IMR-90 (cell line): Measurements from ENCODE around the gene C19orf33. TPM values are rescaled to one million over a fixed set of nuclear protein-coding genes. Genes with fewer than 3 reads are reported as not detected.

ENCODE experiments used
- ATAC-seq: fragments of 200-7000 bp; cut with Tn5 transposase; 2 replicates; pipeline ENCODE4 v1.9.1; 2020; ENCODE audit warnings: low read depth, mild to moderate bottlenecking, moderate library complexity
- BruUV-seq: library from RNA; stranded (reverse); fragments of 400-500 nt; replicated peaks from 2 replicates; lab custom pipeline; 2021; lab: Mats Ljungman, UMichigan
- CTCF ChIA-PET: fragments of 300-600 bp; formaldehyde crosslinking; extraction: SDS; loops from one replicate; lab custom pipeline; 2021; ENCODE audit warnings: antibody characterized with exemption; lab: Yijun Ruan, JAX
- POLR2A ChIA-PET: fragments of 300-600 bp; sonication (Branson Sonifier 250); formaldehyde crosslinking; loops from one replicate; lab custom pipeline; 2022; ENCODE audit warnings: antibody characterized with exemption; ENCODE audit not compliant: unreplicated experiment; lab: Charles Lee
- DNase-seq: peaks from one replicate; pipeline ENCODE4 v3.0.0; 2013
- H2AFZ ChIP-seq: replicated peaks from 2 replicates; pipeline ENCODE3; 2013; ENCODE audit warnings: low read length, mild to moderate bottlenecking; ENCODE audit not compliant: poor library complexity
- H2AK5ac ChIP-seq: 2 replicates; pipeline ENCODE4 v1.6.1; 2013; ENCODE audit warnings: low read depth, low read length, inconsistent platforms
- H2AK9ac ChIP-seq: replicated peaks from 2 replicates; pipeline ENCODE3; 2013; ENCODE audit warnings: mild to moderate bottlenecking, low read depth, low read length, moderate library complexity; ENCODE audit not compliant: poor library complexity
- H2BK120ac ChIP-seq: 2 replicates; pipeline ENCODE4 v1.6.1; 2013; ENCODE audit warnings: low read depth, low read length, inconsistent platforms
- H2BK15ac ChIP-seq: 3 replicates; pipeline ENCODE4 v1.6.1; 2013; ENCODE audit warnings: low read depth, low read length, inconsistent platforms
- H2BK20ac ChIP-seq: 2 replicates; pipeline ENCODE4 v1.6.1; 2013; ENCODE audit warnings: low read depth, mild to moderate bottlenecking, inconsistent platforms, low read length, moderate library complexity
- H2BK5ac ChIP-seq: 2 replicates; pipeline ENCODE4 v1.6.1; 2013; ENCODE audit warnings: mild to moderate bottlenecking, low read depth, low read length, inconsistent platforms; ENCODE audit not compliant: poor library complexity, severe bottlenecking
- H3K14ac ChIP-seq: replicated peaks from 2 replicates; pipeline ENCODE4 v1.6.1; 2013; ENCODE audit warnings: low read depth, low read length, inconsistent platforms
- H3K18ac ChIP-seq: 2 replicates; pipeline ENCODE4 v1.6.1; 2013; ENCODE audit warnings: low read depth, low read length, control low read depth
- H3K23ac ChIP-seq: 2 replicates; pipeline ENCODE4 v1.6.1; 2013; ENCODE audit warnings: low read depth, low read length, inconsistent platforms
- H3K27ac ChIP-seq: 2 replicates; pipeline ENCODE4 v1.5.1; 2013; ENCODE audit warnings: mild to moderate bottlenecking, control low read depth, low read length; ENCODE audit not compliant: insufficient read depth
- H3K27me3 ChIP-seq: 2 replicates; pipeline ENCODE4 v1.6.1; 2013; ENCODE audit warnings: low read length; ENCODE audit not compliant: control insufficient read depth, insufficient read depth
- H3K36me3 ChIP-seq: 2 replicates; pipeline ENCODE4 v1.6.1; 2013; ENCODE audit warnings: low read length, mixed read lengths; ENCODE audit not compliant: control insufficient read depth, insufficient read depth
- H3K4ac ChIP-seq: 2 replicates; pipeline ENCODE4 v1.6.1; 2013; ENCODE audit warnings: low read depth, low read length, inconsistent platforms
- H3K4me1 ChIP-seq: 2 replicates; pipeline ENCODE4 v1.6.1; 2013; ENCODE audit warnings: low read length, mixed read lengths; ENCODE audit not compliant: control insufficient read depth, insufficient read depth
- H3K4me2 ChIP-seq: 2 replicates; pipeline ENCODE4 v1.6.1; 2013; ENCODE audit warnings: low read depth, mild to moderate bottlenecking, control low read depth, low read length, moderate library complexity
- H3K4me3 ChIP-seq: 2 replicates; pipeline ENCODE4 v1.5.1; 2013; ENCODE audit warnings: low read depth, mild to moderate bottlenecking, control low read depth, low read length, moderate library complexity; ENCODE audit not compliant: insufficient read depth
- H3K56ac ChIP-seq: 2 replicates; pipeline ENCODE4 v1.6.1; 2013; ENCODE audit warnings: low read length, inconsistent platforms; ENCODE audit not compliant: insufficient read depth; ENCODE audit errors: extremely low read depth
- H3K79me1 ChIP-seq, 2 experiments: 2 replicates each; pipeline ENCODE4 v1.6.1; 2013; ENCODE audit warnings: low read length in 2 of 2, inconsistent platforms in 1 of 2, low read depth in 1 of 2
- H3K9ac ChIP-seq: 2 replicates; pipeline ENCODE4 v1.6.1; 2013; ENCODE audit warnings: low read depth, low read length, control low read depth
- H3K9me1 ChIP-seq: 2 replicates; pipeline ENCODE4 v1.6.1; 2013; ENCODE audit warnings: low read length, inconsistent platforms; ENCODE audit not compliant: insufficient read depth
- H3K9me3 ChIP-seq: 2 replicates; pipeline ENCODE4 v1.6.1; 2013; ENCODE audit warnings: low read length; ENCODE audit not compliant: control insufficient read depth, insufficient read depth
- H4K20me1 ChIP-seq: 2 replicates; pipeline ENCODE4 v1.6.1; 2013; ENCODE audit warnings: low read length, inconsistent platforms; ENCODE audit not compliant: insufficient read depth
- H4K5ac ChIP-seq: 2 replicates; pipeline ENCODE4 v1.6.1; 2013; ENCODE audit warnings: mild to moderate bottlenecking, low read depth, low read length, control low read depth
- H4K8ac ChIP-seq, 2 experiments: 2 replicates each; pipeline ENCODE4 v1.6.1; 2013; ENCODE audit warnings: low read depth in 2 of 2, low read length in 2 of 2, control low read depth in 1 of 2, inconsistent platforms in 1 of 2
- H4K91ac ChIP-seq: 2 replicates; pipeline ENCODE4 v1.6.1; 2013; ENCODE audit warnings: low read depth, low read length, inconsistent platforms; ENCODE audit not compliant: insufficient read depth
- BHLHE40 ChIP-seq: fragments of 150-350 bp; IDR thresholded peaks from 2 replicates; pipeline ENCODE4 v1.6.1; 2016; ENCODE audit warnings: mild to moderate bottlenecking, low read depth, low read length
- CEBPB ChIP-seq: IDR thresholded peaks from 2 replicates; pipeline ENCODE4 v1.6.1; 2012; ENCODE audit warnings: low read depth, low read length, improper control_type of control experiment
- CHD1 ChIP-seq: IDR thresholded peaks from 2 replicates; pipeline ENCODE4 v1.6.1; 2012; ENCODE audit warnings: low read depth, low read length, improper control_type of control experiment
- CTCF ChIP-seq: conservative IDR thresholded peaks from 2 replicates; pipeline ENCODE4 v1.5.1; 2012; ENCODE audit warnings: mild to moderate bottlenecking, low read depth, low read length, improper control_type of control experiment
- FOS ChIP-seq: fragments of 150-350 bp; IDR thresholded peaks from 2 replicates; pipeline ENCODE4 v1.6.1; 2016; ENCODE audit warnings: low read depth, low read length
- MAFK ChIP-seq: IDR thresholded peaks from 2 replicates; pipeline ENCODE4 v1.6.1; 2012; ENCODE audit warnings: low read depth, low read length, improper control_type of control experiment
- MAZ ChIP-seq: IDR thresholded peaks from 2 replicates; pipeline ENCODE4 v1.6.1; 2012; ENCODE audit warnings: low read depth, mild to moderate bottlenecking, low read length, improper control_type of control experiment, moderate library complexity, borderline replicate concordance
- MXI1 ChIP-seq: IDR thresholded peaks from 2 replicates; pipeline ENCODE4 v1.6.1; 2012; ENCODE audit warnings: low read depth, mild to moderate bottlenecking, low read length, moderate library complexity, borderline replicate concordance
- NFE2L2 ChIP-seq: fragments of 150-350 bp; IDR thresholded peaks from 2 replicates; pipeline ENCODE4 v1.6.1; 2016; ENCODE audit warnings: low read depth, mild to moderate bottlenecking, low read length
- POLR2A ChIP-seq: IDR thresholded peaks from 2 replicates; pipeline ENCODE4 v1.6.1; 2012; ENCODE audit warnings: mild to moderate bottlenecking, low read depth, low read length
- RAD21 ChIP-seq: IDR thresholded peaks from 2 replicates; pipeline ENCODE4 v1.6.1; 2012; ENCODE audit warnings: low read length, improper control_type of control experiment
- RCOR1 ChIP-seq: IDR thresholded peaks from 2 replicates; pipeline ENCODE4 v1.6.1; 2012; ENCODE audit warnings: mild to moderate bottlenecking, low read length, improper control_type of control experiment; ENCODE audit not compliant: insufficient replicate concordance
- RFX5 ChIP-seq: IDR thresholded peaks from 2 replicates; pipeline ENCODE4 v1.8.0; 2012; ENCODE audit warnings: low read depth, mild to moderate bottlenecking, low read length, moderate library complexity
- SMC3 ChIP-seq: fragments of 150-350 bp; IDR thresholded peaks from 2 replicates; pipeline ENCODE4 v1.6.1; 2016; ENCODE audit warnings: low read depth, mild to moderate bottlenecking, antibody characterized with exemption, low read length, moderate library complexity
- USF2 ChIP-seq: fragments of 150-350 bp; IDR thresholded peaks from 2 replicates; pipeline ENCODE4 v1.6.1; 2017; ENCODE audit warnings: mild to moderate bottlenecking, antibody characterized with exemption, low read length, low read depth
- WGBS, 2 experiments: methylation state at CpG; one replicate each; pipeline versions ENCODE4 v1.1.5 to v1.1.7; 2013; ENCODE audit warnings: missing lambda C conversion rate in 2 of 2; ENCODE audit not compliant: insufficient read length in 1 of 2; ENCODE audit errors: extremely low coverage in 2 of 2; 5-methylcytosine and 5-hydroxymethylcytosine counted together
- dilution Hi-C: fragments of 300-500 bp; cut with HindIII; formaldehyde crosslinking; loops from one replicate; pipeline ENCODE4 v1.14.3; 2018; ENCODE audit warnings: low sequenced_read_pairs; ENCODE audit not compliant: unreplicated experiment
- in situ Hi-C: fragments of 300-500 bp; cut with MboI; formaldehyde crosslinking; loops from 3 replicates; pipeline ENCODE4 v1.14.3; 2019; ENCODE audit warnings: low sequenced_read_pairs, inconsistent platforms, mixed read lengths
- intact Hi-C: fragments of 100-400 bp; cut with micrococcal nuclease; formaldehyde crosslinking; loops from 2 replicates; pipeline ENCODE4 v1.10.0; 2022
- polyA plus RNA-seq, 3 experiments: library from polyadenylated mRNA; depleted of rRNA; stranded (reverse); fragments of >200 nt; gene quantifications; 2 replicates each; pipeline ENCODE4 v1.2.3, GENCODE V29; 2012; ENCODE audit warnings: low replicate concordance in 1 of 3
- total RNA-seq: library from RNA; depleted of rRNA; stranded (reverse); fragments of >200 nt; gene quantifications from 2 replicates; pipeline ENCODE4 v1.2.3, GENCODE V29; 2012
- TF ChIP-seq, protein P1 (sequence below): fragments of 150-350 bp; IDR thresholded peaks from 2 replicates; pipeline ENCODE4 v1.6.1; 2016; ENCODE audit warnings: low read depth, mild to moderate bottlenecking, low read length, moderate library complexity, borderline replicate concordance

Gene C19orf33
- total and polyA plus RNA-seq, 2 of the 4 experiments (the other 2 are of a cell fraction): 0.80 TPM; not detected in 1

DNA sequence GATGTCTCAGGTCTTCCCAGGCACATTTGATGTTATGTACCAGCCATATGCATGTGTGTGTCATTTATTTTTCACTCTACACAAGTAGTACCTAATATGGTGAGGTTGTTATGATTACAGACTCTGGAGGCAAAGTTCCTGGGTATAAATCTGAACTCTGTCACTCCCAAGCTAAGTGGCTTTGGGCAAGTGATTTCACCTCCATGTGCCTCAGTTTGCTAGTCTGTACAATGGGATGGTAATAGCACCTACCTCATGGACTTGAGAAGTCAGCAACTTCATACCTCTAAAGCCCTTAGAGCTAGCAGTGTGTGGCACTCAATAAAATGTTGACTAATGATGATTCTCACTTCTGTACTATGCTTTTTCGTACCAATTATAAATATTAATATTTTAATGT, 27.7 kb downstream of the C19orf33 start:
- no peak overlapping the region for H2AFZ ChIP-seq
- H3K4ac ChIP-seq: no peak overlapping the region
- no peak overlapping the region for H3K14ac ChIP-seq
- POLR2A ChIA-PET: no interaction called here
- H2BK120ac ChIP-seq: no peak overlapping the region
- dilution Hi-C loops (no loop called here), in situ Hi-C loops (loop anchor here (5.0 to 10.0 kb wide), 2 partner anchors 99 to 437 kb away; no protein-coding TSS in a partner anchor), intact Hi-C loops (no loop called here)
- H3K9me1 ChIP-seq: no peaks in the 10 kb centered on the region
- no peak overlapping the region for H2AK5ac ChIP-seq
- no peak overlapping the region for H3K27ac ChIP-seq
- no peak overlapping the region for H2AK9ac ChIP-seq
- H3K79me1 ChIP-seq: no peaks in the 10 kb centered on the region
- BruUV-seq: no TSS peak
- H3K27me3 ChIP-seq: no peaks in the 10 kb centered on the region
- H3K4me1 ChIP-seq: no peaks in the 10 kb centered on the region
- no peak overlapping the region for H4K5ac ChIP-seq
- no peak overlapping the region for H3K18ac ChIP-seq
- no peaks in the 10 kb centered on the region for H3K9me3 ChIP-seq
- no peak overlapping the region for H3K56ac ChIP-seq
- no peak for TF ChIP-seq NFE2L2
- no peak for TF ChIP-seq CEBPB
- no peak for TF ChIP-seq FOS
- TF ChIP-seq MAZ: no peak
- no peak for TF ChIP-seq CHD1
- TF ChIP-seq RFX5: no peak
- no peak for TF ChIP-seq CTCF
- TF ChIP-seq USF2: no peak
- TF ChIP-seq MXI1: no peak
- TF ChIP-seq BHLHE40: no peak
- TF ChIP-seq RAD21: no peak
- no peak for TF ChIP-seq RCOR1
- TF ChIP-seq, protein P1, sequence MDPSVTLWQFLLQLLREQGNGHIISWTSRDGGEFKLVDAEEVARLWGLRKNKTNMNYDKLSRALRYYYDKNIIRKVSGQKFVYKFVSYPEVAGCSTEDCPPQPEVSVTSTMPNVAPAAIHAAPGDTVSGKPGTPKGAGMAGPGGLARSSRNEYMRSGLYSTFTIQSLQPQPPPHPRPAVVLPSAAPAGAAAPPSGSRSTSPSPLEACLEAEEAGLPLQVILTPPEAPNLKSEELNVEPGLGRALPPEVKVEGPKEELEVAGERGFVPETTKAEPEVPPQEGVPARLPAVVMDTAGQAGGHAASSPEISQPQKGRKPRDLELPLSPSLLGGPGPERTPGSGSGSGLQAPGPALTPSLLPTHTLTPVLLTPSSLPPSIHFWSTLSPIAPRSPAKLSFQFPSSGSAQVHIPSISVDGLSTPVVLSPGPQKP: no peak
- TF ChIP-seq SMC3: no peak
- TF ChIP-seq MAFK: no peak
- no peak for TF ChIP-seq POLR2A
- ATAC-seq (no peak), DNase-seq (no peak)
- H3K36me3 ChIP-seq: peaks cover 16% of the 10 kb centered on the region
- H3K4me2 ChIP-seq: no peak overlapping the region
- H2BK5ac ChIP-seq: no peak overlapping the region
- no peak overlapping the region for H4K8ac ChIP-seq
- no peak overlapping the region for H4K91ac ChIP-seq
- H2BK20ac ChIP-seq: no peak overlapping the region
- no peak overlapping the region for H3K4me3 ChIP-seq
- WGBS, 2 experiments: no CpG with 5 or more reads among the region's 1 CpG
- CTCF ChIA-PET: interaction anchor here (0.6 kb wide), 1 partner anchor 115 kb away, joined by 3 read pairs; no protein-coding TSS in a partner anchor
- no peak overlapping the region for H3K23ac ChIP-seq
- H3K9ac ChIP-seq: no peak overlapping the region
- no peaks in the 10 kb centered on the region for H4K20me1 ChIP-seq
- no peak overlapping the region for H2BK15ac ChIP-seq
